Measurements from ENCODE around the gene CDH4.

CDH4 gene

DNA sequence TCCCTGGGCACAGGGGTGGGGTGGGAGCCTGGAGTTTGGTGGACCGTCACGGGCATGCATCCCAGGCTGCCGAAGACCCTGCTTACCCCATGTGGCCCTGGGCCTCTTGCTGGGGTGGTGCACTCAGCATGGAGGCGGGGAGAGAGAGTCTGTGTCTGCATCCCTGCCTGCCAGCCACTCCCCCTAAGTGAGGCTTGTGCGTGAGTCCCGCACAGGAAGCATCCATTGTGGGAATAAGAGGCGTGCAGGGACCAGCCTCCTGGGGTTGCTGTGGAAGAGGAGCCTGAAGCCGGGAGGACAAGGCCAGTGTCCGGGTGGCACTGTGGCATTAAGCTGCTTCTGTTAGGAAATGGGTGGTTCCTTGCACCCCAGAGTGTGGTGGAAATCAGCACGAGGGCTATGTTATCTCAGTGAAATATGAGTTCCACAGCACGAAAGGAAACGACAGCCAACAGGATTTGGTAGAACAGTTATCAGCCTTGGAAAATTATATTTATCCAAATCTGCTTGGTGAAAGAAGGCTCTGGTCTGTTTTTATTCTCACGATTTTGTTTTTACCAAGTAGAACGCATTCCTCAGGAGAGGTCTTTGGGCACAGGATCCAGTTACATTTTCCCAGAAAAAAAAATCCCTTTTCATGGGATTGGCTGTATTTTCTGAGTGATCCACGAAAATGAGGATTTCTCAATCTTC, 35.7 kb downstream of the CDH4 start:
- DNase-seq: no peak

DNA sequence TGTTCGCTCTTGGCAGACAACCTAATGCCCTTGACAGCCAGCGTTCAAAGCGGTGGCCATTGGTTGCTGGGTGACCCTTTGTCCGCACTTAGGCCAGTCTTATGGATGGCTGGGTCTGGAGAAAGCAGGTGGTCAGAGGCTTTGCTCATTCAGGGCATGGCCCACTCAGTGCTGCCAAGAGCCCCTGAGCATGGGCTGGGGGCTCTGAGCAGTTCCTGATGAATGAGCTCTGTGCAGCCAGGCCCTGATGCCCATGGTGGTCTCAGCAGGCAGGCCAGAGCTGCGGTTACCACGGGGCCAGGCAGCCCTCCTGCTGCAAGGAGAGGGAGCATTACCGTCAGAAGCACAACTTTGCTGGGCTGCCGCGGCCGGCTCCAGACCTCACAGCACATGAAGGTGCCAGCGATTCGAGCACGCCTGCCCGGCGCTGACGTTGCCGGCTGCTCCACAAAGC, 36.3 kb downstream of the CDH4 start:
- DNase-seq: no peak

GRCh38 chr20:61289166-61289565, 37.1 kb downstream of the CDH4 start:
- no peak for DNase-seq

DNA sequence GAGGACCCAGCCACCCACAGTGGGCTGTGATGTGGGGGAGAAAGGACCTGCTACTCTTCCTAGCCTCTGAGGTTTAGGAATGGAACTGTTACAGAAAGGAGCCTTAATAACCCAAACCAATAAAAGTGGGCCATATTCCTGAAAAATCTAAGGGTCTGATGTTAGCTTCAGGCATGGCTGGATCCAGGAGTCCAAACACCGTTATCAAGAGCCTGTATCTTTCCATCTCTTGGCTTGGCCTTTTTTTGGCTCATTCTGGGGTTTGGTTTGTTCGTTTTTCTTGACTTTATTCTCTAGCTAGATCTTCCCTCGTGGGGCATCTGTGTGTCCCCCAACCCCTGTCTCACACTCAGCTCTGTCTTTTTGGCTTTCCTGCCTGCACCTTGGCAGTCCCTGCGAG, 38.7 kb downstream of the CDH4 start:
- DNase-seq: no peak

GRCh38 chr20:61291166-61291829, 39.2 kb downstream of the CDH4 start:
- DNase-seq: no peak

DNA sequence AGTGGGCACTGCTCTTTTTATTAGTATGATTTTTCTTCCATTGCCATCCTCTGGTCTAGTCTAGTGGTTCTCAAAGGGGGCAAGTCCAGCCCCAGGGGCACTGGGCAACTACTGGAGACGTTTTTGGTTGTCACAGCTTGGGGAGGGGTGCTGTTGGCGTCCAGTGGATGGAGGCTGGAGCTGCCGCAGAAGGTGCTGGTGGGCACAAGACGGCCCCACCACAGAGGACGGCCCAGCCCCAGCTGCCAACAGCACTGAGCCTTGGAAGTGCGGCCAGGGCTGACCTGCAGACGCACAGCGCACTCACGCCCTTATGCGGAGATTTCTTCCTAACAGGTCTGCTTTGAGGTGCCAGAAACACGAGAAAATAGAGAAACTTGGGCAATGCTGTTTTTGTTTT, 40.3 kb downstream of the CDH4 start:
- no peak for DNase-seq

GRCh38 chr20:61292821-61293612, 41.0 kb downstream of the CDH4 start:
- DNase-seq: no peak

- DNase-seq: no peak
Observed at GRCh38 chr20:61293951-61294350, 41.9 kb downstream of the CDH4 start.

GRCh38 chr20:61295249-61295648, 43.2 kb downstream of the CDH4 start:
- no peak for DNase-seq

DNA sequence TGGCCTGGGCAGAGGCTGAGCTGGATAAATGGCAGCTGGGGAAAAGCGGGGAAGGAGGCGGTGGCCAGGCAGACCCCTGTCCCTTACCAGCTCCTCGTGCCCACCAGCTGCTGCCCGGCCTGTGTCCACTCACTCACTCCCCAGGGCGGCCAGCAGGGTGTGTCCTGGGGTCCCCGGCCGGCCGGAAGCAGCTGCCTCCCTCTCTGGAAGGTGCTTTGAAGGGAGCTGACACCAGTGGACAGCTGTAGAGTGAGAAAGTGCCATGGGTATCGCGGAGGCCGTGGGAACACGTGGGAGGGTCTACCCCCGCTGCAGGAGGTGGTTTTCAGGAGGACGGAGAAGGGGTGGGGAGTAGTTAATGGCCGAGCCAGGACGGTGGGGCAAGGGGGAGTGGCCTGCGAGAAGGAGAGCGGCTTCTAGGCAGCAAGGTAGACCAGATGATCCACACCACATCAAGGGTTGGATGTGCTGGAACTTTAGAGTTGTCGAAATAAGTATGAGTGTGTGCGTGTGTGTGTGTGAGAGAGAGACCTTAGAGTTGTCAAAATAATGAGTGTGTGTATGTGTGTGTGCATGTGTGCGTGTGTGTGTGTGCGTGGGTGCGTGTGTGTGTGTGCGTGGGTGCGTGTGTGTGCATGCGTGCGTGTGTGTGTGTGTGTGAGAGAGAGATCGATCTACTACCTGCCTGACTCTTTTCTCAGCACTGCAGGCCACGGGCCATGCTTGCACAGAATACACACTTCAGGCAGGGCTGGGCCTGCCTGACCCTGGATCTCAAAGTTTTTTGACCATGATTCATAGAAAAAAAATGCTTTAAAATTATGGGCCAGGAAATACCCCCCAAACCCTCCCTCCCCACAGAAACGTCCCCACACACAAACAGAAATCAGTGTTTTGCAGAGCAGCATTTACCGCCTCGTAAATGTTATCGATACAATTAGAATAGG, 43.9 kb downstream of the CDH4 start:
- no peak for DNase-seq

- no peak for DNase-seq
Observed at GRCh38 chr20:61296629-61297019, 44.6 kb downstream of the CDH4 start.

DNA sequence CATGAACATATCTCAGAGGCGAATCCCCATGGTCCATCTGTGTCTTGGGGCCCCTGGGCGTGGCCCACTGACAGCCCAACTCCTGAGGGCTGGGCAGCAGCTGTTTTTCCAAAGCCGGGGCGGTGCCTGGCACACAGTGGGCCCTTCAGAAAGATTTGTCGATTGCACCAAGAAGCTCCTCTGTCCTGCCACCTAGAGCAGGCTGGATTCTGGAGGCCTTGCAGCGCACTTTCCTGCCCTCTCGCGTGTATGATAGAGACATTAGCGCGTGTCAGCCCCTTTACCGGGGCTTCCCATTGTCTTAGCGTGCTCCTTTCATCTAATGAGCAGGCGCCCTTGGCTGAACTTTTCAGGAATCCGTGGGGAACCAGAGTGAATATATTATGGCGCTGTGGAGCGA, 45.4 kb downstream of the CDH4 start:
- no peak for DNase-seq

DNA sequence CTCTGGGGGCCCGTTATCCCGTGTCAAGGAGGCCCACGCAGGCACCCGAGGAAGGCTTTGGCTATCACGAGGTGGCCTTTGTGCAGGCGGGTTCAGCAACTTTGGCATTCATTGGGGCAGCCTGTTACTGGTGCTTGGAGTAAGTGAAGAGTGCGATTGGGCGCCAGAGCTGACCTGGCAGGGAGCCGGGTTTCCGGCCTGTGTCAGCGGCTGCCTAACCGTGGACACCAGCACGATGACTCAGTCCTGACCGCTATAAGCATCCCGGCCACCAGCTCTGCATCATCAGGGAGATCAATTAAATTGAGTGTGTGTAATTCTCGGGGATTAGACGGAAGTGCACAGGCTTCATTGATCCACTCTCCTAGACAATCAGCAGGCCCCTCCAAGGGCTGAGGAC, 45.9 kb downstream of the CDH4 start:
- no peak for DNase-seq

DNA sequence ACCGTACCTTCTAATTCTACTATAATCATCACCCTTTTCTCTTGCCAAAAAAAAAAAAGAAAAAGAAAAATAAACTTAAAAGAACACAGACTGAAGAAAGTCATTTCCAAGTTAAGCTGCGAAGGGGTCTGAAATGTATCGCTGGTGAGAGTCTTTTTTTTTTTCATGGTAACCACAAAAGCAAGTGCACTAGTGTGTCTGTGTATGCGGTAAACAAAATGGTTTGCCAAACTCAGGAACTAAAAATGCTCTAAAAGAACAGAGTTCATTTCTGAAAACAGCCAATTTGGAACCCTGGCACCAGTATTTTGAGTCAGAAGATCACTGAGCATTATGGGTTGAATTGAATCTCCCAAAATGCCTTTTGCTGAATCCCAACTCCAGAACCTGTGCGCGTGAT, 46.6 kb downstream of the CDH4 start:
- no peak for DNase-seq

DNA sequence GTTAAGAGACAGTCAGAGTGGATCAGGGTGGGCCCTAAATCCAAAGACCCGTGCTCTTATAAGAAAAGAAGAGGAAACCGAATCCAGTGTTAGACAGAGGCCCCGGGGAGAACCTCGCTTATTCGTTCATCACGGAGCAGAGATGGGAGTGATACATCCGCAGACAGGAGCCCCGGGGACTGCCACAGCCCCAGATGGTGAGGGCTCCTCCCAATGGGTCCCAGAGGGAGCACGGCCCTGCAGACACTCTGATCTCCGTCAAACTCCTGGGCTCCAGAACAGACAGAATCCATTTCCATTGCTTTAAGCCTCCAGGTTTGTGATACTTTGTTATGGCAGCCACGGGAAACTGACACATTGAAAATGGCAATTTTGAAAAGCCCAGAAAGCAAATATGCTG, 47.0 kb downstream of the CDH4 start:
- DNase-seq: no peak

DNA sequence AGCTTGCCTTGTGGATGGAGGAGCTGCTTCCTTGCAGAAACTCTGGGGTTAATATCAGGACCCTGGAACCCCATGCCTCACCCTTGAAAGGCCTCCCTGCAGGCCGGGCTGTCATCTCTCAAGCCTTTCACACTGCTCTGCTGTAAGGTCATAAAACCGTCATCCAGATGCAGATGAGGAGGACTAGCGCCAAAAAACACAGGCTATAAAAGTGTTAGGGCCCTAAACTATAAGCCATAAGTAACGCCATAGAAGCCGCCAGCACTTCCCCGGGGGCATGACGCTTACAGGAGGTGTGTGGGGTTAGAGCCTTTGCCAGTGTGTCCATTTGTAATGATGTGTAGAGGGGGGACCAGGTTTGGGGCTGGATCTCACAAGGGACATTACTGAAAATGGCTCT, 47.6 kb downstream of the CDH4 start:
- DNase-seq: no peak

DNA sequence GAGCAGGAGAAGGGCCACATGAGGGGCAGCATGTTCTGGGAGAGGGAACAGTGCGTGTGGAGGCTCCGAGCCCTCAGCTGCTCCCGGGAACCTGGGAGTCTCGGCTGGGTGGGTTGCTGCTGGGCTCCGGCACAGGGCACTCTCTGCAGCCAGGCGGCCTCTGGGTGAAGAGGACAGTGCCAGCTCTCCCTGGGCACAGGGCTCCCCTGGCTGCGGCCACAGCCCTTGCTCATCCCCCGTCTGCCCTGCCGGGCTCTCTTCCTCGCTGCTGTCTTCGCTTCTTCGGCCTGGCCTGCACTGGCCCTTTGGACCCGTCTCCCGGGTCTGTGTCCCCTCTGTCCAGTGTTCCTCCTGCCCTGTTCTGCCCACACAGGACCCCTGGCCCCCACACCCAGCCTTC, 48.2 kb downstream of the CDH4 start:
- no peak for DNase-seq

GRCh38 chr20:61300709-61301108, 48.6 kb downstream of the CDH4 start:
- no peak for DNase-seq

DNA sequence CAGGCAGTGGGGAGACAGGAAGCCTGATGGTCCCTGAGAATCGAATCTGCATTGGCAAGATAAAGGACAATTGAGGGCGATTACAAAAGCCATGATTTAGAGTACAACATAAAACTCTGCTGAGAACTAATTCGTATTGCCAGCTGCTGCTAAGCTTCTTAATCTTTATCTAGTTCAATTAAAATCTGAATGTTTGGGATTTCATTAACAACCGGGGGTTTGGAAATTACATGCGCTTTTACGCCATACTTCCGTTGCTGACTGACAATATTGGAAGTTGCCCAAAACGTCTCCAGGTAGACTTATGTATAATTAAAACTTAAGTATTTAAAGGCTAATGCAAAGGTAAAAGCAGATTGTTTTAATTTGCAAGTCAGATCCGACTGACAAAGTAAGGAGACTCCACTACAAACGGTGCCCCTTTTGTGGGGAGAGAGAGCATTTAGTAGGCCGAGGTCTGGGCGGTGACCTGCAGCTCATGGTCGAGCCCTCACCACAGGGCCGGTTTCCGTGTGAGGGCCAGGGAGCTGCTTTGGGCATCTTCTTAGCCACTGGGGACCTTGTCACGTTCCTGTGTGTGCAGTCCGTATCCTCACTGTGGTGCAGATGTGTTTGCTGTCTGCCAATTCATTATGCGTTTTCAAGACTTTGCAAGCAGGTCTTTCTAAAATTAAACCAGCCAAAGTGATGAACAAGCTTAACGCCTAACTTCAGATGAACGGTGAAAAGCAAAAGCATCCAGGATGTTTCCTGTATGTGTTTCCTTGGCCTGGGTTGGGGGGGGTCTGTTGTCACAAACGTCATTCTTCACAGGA, 49.9 kb downstream of the CDH4 start:
- no peak for DNase-seq

DNA sequence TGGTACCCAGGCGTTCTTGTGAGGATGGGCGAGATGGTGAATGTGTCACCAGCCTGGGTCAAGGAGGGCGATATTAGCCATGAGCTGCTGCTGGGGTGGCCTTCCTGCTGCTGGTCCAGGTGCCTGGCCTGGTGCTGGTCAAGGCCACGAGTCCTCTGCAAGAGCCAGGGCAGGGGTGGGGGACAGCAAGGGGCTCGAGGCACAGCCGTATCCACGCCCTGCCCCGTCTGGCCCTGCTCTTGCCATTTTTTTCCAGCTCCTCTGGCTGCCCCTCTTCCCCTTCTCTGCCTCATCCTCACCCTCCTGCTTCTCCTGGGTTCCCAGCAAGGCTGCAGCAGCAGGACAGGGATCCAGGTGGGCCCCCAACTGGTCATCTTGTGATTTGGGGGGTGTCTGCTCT, 51.2 kb downstream of the CDH4 start:
- no peak for DNase-seq

- no peak for DNase-seq
Observed at GRCh38 chr20:61303675-61304074, 51.6 kb downstream of the CDH4 start.

GRCh38 chr20:61304750-61305149, 52.7 kb downstream of the CDH4 start:
- no peak for DNase-seq

Measured in KG1 (cell line).